Measurements from ENCODE around the gene MRPL40.

- TF ChIP-seq EZH2 (IDR thresholded peaks at IDR 0.05; ENCODE audit: low read length, missing control alignments) (no peak), CTCF (conservative IDR thresholded peaks at IDR 0.05 in 1 of 2, IDR thresholded peaks at IDR 0.05 in 1 of 2; ENCODE audit: low read depth in 1 of 2, low read length in 2 of 2) (no peak)
These were observed 29.2 kb downstream of the MRPL40 start for GRCh38 chr22:19461506-19461905.
